Spleen (tissue), 7 donors: ENCODE measurements around the gene USP13.

Source experiments
- CTCF ChIP-seq, 11 experiments: fragments of 200-600 bp in 7 of 11; fragments of 450-650 bp in 4 of 11; sonication (generic) in 4 of 11; IDR thresholded peaks in 8 of 11; conservative IDR thresholded peaks in 3 of 11; 1 replicate in 7 of 11; 2 replicates in 4 of 11; pipeline versions ENCODE4 v1.4.0 to v1.8.0; 2016 to 2021; ENCODE audit warnings: antibody characterized with exemption in 11 of 11, inconsistent platforms in 4 of 11, mild to moderate bottlenecking in 1 of 11
- POLR2A ChIP-seq, 3 donors: fragments of 450-650 bp; IDR thresholded peaks; one replicate each; pipeline ENCODE4 v1.5.1; 2017; ENCODE audit warnings: antibody characterized with exemption in 3 of 3, mild to moderate bottlenecking in 1 of 3
- POLR2AphosphoS5 ChIP-seq, 3 donors: sonication (generic); formaldehyde crosslinking; IDR thresholded peaks; one replicate each; pipeline ENCODE4 v1.5.1; 2017; ENCODE audit warnings: antibody characterized with exemption in 3 of 3
- donor health status: DM: no; HTN: no; CAD: no; lungs with moderate emphysema.
- donor health status: DM: no; HTN: no; CAD: no.
- donor health status: DM: no; HTN: no; CAD: no.

GRCh38 chr3:179828738-179829137 is 175.9 kb downstream of the USP13 start:
- TF ChIP-seq CTCF (IDR thresholded peaks at IDR 0.05 in 8 of 11, conservative IDR thresholded peaks at IDR 0.05 in 3 of 11) = no peak
- TF ChIP-seq POLR2AphosphoS5 (IDR thresholded peaks at IDR 0.05) = no peak
- no peak for TF ChIP-seq POLR2A (IDR thresholded peaks at IDR 0.05)
